ENCODE data around the gene PCDHB9.
"Not testable (repeated sequence)": the region's sequence is repeated elsewhere in the genome, so short reads cannot be mapped to it uniquely, and the experiment has no call there.

Gene PCDHB9

GRCh38 chr5:141186897-141187512 is at the start of gene PCDHB9:
Gene PCDHB9, plus strand, starts transcription at chr5:141187161. Its CDS starts 158 bp downstream, at chr5:141187319.
- DNase-seq (ENCODE audit: low read depth): no peak

- DNase-seq (ENCODE audit: low read depth): not testable (repeated sequence)
These were observed 49.6 kb upstream of the PCDHB9 start for GRCh38 chr5:141137346-141137745.

GRCh38 chr5:141149812-141150211 is 37.1 kb upstream of the PCDHB9 start, which contains the start of gene PCDHB6:
Gene PCDHB6, plus strand, starts transcription at chr5:141150057. Its CDS starts 201 bp downstream, at chr5:141150258.
- DNase-seq (ENCODE audit: low read depth): no peak

- DNase-seq (ENCODE audit: low read depth): no peak
These were observed 36.6 kb upstream of the PCDHB9 start for GRCh38 chr5:141150224-141150992.

- DNase-seq (ENCODE audit: low read depth): no peak
These were observed 36.0 kb upstream of the PCDHB9 start for GRCh38 chr5:141150993-141151325.

GRCh38 chr5:141151632-141152031 is 35.3 kb upstream of the PCDHB9 start:
- DNase-seq (ENCODE audit: low read depth): not testable (repeated sequence)

GRCh38 chr5:141152096-141152495 is 34.9 kb upstream of the PCDHB9 start:
- not testable (repeated sequence) for DNase-seq (ENCODE audit: low read depth)

- no peak for DNase-seq (ENCODE audit: low read depth)
These were observed 31.2 kb upstream of the PCDHB9 start for GRCh38 chr5:141155540-141156374.

GRCh38 chr5:141157356-141157755 is 29.6 kb upstream of the PCDHB9 start:
- DNase-seq (ENCODE audit: low read depth): not testable (repeated sequence)

GRCh38 chr5:141157901-141158300 is 29.1 kb upstream of the PCDHB9 start:
- DNase-seq (ENCODE audit: low read depth): not testable (repeated sequence)

GRCh38 chr5:141172381-141173204 is 14.4 kb upstream of the PCDHB9 start, which contains the start of gene PCDHB7:
Gene PCDHB7, plus strand, starts transcription at chr5:141172644. Its CDS starts 192 bp downstream, at chr5:141172836.
- DNase-seq (ENCODE audit: low read depth): no peak

DNA sequence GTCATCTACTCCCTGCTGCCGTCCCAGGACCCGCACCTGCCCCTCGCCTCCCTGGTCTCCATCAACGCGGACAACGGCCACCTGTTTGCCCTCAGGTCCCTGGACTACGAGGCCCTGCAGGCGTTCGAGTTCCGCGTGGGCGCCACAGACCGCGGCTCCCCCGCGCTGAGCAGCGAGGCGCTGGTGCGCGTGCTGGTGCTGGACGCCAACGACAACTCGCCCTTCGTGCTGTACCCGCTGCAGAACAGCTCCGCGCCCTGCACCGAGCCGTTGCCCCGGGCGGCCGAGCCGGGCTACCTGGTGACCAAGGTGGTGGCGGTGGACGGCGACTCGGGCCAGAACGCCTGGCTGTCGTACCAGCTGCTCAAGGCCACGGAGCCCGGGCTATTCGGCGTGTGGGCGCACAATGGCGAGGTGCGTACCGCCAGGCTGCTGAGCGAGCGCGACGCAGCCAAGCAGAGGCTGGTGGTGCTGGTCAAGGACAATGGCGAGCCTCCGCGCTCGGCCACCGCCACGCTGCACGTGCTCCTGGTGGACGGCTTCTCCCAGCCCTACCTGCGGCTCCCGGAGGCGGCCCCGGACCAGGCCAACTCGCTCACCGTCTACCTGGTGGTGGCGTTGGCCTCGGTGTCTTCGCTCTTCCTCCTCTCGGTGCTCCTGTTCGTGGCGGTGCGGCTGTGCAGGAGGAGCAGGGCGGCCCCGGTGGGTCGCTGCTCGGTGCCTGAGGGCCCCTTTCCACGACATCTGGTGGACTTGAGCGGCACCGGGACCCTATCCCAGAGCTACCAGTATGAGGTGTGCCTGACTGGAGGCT is 12.5 kb upstream of the PCDHB9 start:
- DNase-seq (ENCODE audit: low read depth): not testable (repeated sequence)

DNA sequence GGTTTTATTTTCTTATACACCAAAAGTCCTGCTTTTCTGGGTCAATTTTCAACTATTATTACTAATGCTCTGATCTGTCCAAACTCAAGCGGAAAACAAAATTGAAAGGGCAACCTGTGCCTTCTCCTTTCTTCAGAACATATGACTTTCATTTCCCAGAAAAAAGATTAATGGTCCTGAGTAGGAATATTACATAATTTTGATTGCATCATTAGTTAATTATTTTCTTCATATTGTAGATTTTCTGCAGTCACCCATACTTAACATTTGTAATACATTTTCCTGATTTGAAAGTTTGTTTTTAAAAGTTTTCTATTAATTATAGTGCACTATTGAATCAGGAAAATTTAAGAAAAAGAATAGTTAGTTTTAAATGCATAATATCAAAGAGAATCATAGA is 11.0 kb upstream of the PCDHB9 start:
- DNase-seq (ENCODE audit: low read depth): no peak

DNA sequence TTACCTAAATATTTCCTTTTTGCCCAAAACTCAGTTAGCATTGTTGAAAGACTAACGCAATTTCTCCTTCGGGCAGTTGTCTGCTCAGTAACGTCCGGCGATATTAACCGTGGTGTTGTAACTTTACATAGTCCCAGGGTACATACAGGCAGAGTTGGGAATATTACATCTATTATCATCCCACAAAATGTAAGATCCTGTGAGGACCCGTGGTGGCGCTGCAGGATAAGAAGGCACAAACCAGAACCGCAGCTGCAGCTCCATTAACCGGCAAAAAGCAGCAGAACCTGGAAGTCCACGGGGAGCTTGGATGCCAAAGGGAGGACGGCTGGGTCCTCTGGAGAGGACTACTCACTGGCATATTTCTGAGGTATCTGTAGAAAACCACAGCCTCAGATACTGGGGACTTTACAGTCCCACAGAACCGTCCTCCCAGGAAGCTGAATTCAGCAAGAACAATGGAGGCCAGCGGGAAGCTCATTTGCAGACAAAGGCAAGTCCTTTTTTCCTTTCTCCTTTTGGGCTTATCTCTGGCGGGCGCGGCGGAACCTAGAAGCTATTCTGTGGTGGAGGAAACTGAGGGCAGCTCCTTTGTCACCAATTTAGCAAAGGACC is 9.3 kb upstream of the PCDHB9 start, which contains the start of gene PCDHB8:
TSS of gene PCDHB8 (plus strand) at position 214 of the 615 bp plus-strand sequence. CDS start at position 459, 245 bp downstream.
- not testable (repeated sequence) for DNase-seq (ENCODE audit: low read depth)

GRCh38 chr5:141179371-141179770 is 7.6 kb upstream of the PCDHB9 start:
- DNase-seq (ENCODE audit: low read depth): not testable (repeated sequence)

DNA sequence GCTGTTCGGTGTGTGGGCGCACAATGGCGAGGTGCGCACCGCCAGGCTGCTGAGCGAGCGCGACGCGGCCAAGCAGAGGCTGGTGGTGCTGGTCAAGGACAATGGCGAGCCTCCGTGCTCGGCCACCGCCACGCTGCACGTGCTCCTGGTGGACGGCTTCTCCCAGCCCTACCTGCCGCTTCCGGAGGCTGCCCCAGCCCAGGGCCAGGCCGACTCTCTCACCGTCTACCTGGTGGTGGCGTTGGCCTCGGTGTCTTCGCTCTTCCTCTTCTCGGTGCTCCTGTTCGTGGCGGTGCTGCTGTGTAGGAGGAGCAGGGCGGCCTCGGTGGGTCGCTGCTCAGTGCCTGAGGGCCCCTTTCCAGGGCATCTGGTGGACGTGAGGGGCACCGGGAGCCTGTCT is 7.1 kb upstream of the PCDHB9 start:
- DNase-seq (ENCODE audit: low read depth): not testable (repeated sequence)

DNA sequence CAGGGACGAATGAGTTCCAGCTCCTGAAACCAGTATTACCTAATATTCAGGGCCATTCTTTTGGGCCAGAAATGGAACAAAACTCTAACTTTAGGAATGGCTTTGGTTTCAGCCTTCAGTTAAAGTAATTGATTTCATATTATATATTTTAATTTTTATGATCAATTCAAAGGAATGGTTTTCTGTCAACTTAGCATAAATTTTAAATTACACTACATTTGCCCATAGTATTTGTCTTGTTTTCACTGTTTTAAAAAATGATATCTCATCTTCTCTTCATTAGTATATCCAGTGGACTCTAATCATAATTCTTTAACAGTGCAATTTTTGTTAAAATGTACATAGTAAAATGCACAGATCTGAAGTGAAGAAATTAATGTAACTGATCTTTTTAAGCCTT is 6.6 kb upstream of the PCDHB9 start:
- DNase-seq (ENCODE audit: low read depth): no peak

DNA sequence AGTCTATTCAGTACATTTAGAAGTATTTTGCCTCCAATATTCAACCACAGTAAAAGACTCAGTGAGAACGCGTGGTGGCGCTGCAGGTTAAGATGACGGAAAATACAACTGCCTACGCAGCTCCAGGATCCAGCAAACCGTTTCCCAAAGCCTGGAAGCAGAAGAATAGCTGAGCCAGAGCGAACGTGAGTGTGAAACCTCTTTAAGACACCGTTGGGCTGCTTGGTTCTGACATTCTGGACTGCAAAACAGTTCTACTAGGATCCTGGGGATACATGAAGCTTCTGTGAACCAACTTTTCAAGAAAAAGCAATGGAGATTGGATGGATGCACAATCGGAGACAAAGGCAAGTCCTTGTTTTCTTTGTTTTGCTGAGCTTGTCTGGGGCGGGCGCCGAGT is 4.7 kb upstream of the PCDHB9 start, which contains the start of gene PCDHB16:
TSS of gene PCDHB16 (plus strand) at position 140 of the 400 bp plus-strand sequence. CDS start at position 313, 173 bp downstream.
- DNase-seq (ENCODE audit: low read depth): no peak

- not testable (repeated sequence) for DNase-seq (ENCODE audit: low read depth)
These were observed 2.7 kb upstream of the PCDHB9 start for GRCh38 chr5:141184117-141184855.
